ENCODE results near the gene DYNC1H1.

Gene DYNC1H1

DNA sequence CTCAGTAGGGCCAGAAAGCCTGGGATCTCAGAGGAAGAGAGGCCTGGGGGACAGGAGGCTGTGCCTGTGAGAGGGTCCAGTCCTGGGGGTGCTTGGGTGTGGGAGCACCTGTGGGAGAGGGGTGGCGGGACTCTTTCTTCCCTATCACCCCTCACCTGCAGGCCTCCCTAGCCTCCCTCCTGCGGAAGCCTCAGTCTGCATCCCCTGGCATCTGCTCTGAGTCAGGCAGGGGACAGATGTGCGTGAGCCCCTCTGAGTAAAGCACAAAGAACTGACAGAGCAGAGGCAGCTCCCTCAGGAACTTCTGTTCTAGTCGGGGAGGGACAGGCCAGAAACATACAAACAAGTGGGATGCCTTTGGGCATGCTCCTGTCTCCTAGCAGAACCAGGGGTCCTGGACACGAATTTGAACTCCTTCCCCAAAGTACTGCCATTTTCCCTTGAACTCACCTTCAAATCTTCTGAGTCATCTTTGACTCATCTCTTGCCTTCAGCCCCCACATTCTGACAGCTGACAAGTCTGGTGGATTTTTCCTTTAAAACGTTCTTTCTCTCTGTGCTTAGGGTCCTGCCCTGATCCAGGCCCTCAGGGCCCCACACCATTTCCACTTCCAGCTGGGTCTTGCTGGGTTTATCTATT, 131.0 kb downstream of the DYNC1H1 start:
- no peak for DNase-seq

DNA sequence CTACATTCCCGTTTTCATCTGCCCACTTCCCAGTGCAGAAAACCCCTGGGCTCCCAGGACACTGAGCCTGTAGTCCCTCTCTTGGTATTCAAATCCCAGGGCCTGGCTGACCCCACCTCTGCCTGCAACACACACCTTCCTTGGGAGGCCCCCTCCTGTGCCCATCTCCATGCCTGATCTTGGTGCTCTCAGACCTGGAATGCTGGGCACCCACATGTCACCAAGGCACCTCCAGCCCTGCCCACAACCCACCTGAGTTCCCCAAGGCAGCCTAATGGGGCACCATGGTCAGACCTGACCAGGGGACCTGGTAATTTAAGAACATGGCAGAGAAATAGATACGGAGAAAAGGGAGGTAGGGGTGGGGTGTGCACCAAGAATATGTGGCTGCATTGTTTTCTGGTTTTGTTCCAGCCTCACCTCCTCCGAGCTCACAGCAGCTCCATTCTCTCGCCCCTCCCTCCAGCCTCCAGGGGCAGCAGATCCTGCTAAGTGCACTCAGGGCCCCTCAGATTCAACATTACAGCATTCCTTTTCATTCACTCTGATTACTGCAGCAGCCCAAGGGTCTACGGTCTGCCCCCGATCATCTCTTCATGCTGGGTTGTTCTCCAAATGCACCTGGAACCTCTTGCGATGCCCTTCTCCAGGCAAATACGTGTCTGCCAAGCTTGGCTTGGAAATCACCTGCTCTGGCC, 131.6 kb downstream of the DYNC1H1 start:
- no peak for DNase-seq

GRCh38 chr14:102096569-102097188, 132.3 kb downstream of the DYNC1H1 start:
- DNase-seq: peak; percentile 71 to 81

- no peak for DNase-seq
These were observed 133.2 kb downstream of the DYNC1H1 start for GRCh38 chr14:102097441-102098135.

- no peak for DNase-seq
These were observed 138.8 kb downstream of the DYNC1H1 start for GRCh38 chr14:102103062-102103695.

GRCh38 chr14:102105369-102105768, 141.0 kb downstream of the DYNC1H1 start:
- no peak for DNase-seq
